H1 (cell line): ENCODE measurements around the gene ARID4B. TPM values are rescaled to one million over a fixed set of nuclear protein-coding genes. Genes with fewer than 3 reads are reported as not detected.

Experiments
- CTCF ChIA-PET: fragments of 300-600 bp; sonication (Branson Sonifier 250); formaldehyde crosslinking; loops from one replicate; lab custom pipeline; 2021; ENCODE audit not compliant: partially characterized antibody; lab: Charles Lee
- POLR2A ChIA-PET: fragments of 300-600 bp; sonication (Branson Sonifier 250); formaldehyde crosslinking; loops from one replicate; lab custom pipeline; 2021; ENCODE audit warnings: inconsistent platforms; ENCODE audit not compliant: partially characterized antibody; lab: Charles Lee
- DNase-seq, 2 experiments: peaks; one replicate each; pipeline versions ENCODE4 v3.0.0 to v3.0.0-alpha.2; 2010 to 2022; ENCODE audit warnings: low spot score in 2 of 2, low read depth in 1 of 2, mixed read lengths in 1 of 2
- FAIRE-seq: peaks from 2 replicates; lab custom pipeline; 2011; peaks lifted over from hg19 to GRCh38; lab: Jason Lieb, UNC
- H2AFZ ChIP-seq: 2 replicates; pipeline ENCODE4 v1.8.1; 2012; ENCODE audit warnings: low read length, inconsistent platforms
- H2AK5ac ChIP-seq: 2 replicates; pipeline ENCODE4 v1.6.1; 2013; ENCODE audit warnings: low read depth, low read length
- H2BK120ac ChIP-seq: replicated peaks from 2 replicates; pipeline ENCODE3; 2013; ENCODE audit warnings: low read depth, low read length, inconsistent platforms
- H2BK12ac ChIP-seq: 2 replicates; pipeline ENCODE4 v1.6.1; 2013; ENCODE audit warnings: low read depth, low read length
- H2BK15ac ChIP-seq: 2 replicates; pipeline ENCODE4 v1.6.1; 2013; ENCODE audit warnings: low read length
- H2BK20ac ChIP-seq: 2 replicates; pipeline ENCODE4 v1.6.1; 2013; ENCODE audit warnings: low read length
- H2BK5ac ChIP-seq: 2 replicates; pipeline ENCODE4 v1.6.1; 2013; ENCODE audit warnings: low read depth, low read length
- H3K14ac ChIP-seq: 2 replicates; pipeline ENCODE4 v1.6.1; 2013; ENCODE audit warnings: inconsistent platforms; ENCODE audit not compliant: insufficient read length
- H3K18ac ChIP-seq: 2 replicates; pipeline ENCODE4 v1.6.1; 2013; ENCODE audit warnings: low read length; ENCODE audit errors: extremely low read depth
- H3K23ac ChIP-seq: 2 replicates; pipeline ENCODE4 v1.6.1; 2013; ENCODE audit warnings: inconsistent platforms; ENCODE audit not compliant: insufficient read length
- H3K23me2 ChIP-seq: 2 replicates; pipeline ENCODE4 v1.6.1; 2013; ENCODE audit warnings: low read depth, low read length
- H3K27ac ChIP-seq: 2 replicates; pipeline ENCODE4 v1.6.1; 2011; ENCODE audit warnings: low read depth, low read length, inconsistent platforms
- H3K27me3 ChIP-seq, 4 experiments: replicated peaks in 1 of 4; 1 replicate in 1 of 4; 2 replicates in 3 of 4; pipeline versions ENCODE4 v1.6.1 to v1.8.1; 2011 to 2013; ENCODE audit warnings: low read length in 3 of 4, mild to moderate bottlenecking in 3 of 4, inconsistent platforms in 2 of 4, mixed read lengths in 2 of 4, moderate library complexity in 1 of 4; ENCODE audit not compliant: control insufficient read depth in 3 of 4, insufficient read depth in 3 of 4; ENCODE audit errors: extremely low read depth in 1 of 4
- H3K36me3 ChIP-seq, 4 experiments: 2 replicates each; pipeline versions ENCODE4 v1.6.1 to v1.8.1; 2011 to 2013; ENCODE audit warnings: mild to moderate bottlenecking in 4 of 4, low read length in 3 of 4, moderate library complexity in 2 of 4, control low read depth in 1 of 4, inconsistent platforms in 1 of 4; ENCODE audit not compliant: insufficient read depth in 4 of 4, control insufficient read depth in 2 of 4
- H3K4ac ChIP-seq: replicated peaks from 2 replicates; pipeline ENCODE3; 2013; ENCODE audit warnings: low read length, low read depth, mixed read lengths, inconsistent platforms; ENCODE audit not compliant: insufficient read length
- H3K4me1 ChIP-seq, 4 experiments: replicated peaks in 1 of 4; 1 replicate in 1 of 4; 2 replicates in 3 of 4; pipeline versions ENCODE4 v1.6.1 to v1.8.1; 2011 to 2013; ENCODE audit warnings: low read length in 3 of 4, inconsistent platforms in 2 of 4, mixed read lengths in 1 of 4; ENCODE audit not compliant: insufficient read depth in 4 of 4, control insufficient read depth in 3 of 4
- H3K4me2 ChIP-seq, 2 experiments: 2 replicates each; pipeline versions ENCODE4 v1.6.1 to v1.8.1; 2011 to 2013; ENCODE audit warnings: low read depth in 2 of 2, low read length in 2 of 2, control low read depth in 1 of 2, inconsistent platforms in 1 of 2, mild to moderate bottlenecking in 1 of 2; ENCODE audit not compliant: insufficient read depth in 1 of 2
- H3K4me3 ChIP-seq, 4 experiments: fragments of 200-600, 300-600 bp in 1 of 4; sonication (generic), shearing (Covaris generic), sonication (Bioruptor Twin) in 1 of 4; 2 replicates each; pipeline versions ENCODE4 v1.5.1 to v1.8.1; 2011 to 2016; ENCODE audit warnings: low read length in 4 of 4, low read depth in 3 of 4, control low read depth in 2 of 4, inconsistent platforms in 2 of 4, mild to moderate bottlenecking in 2 of 4, mixed read lengths in 1 of 4, moderate library complexity in 1 of 4; ENCODE audit not compliant: insufficient read depth in 2 of 4; ENCODE audit errors: extremely low read depth in 1 of 4
- H3K56ac ChIP-seq: replicated peaks from 2 replicates; pipeline ENCODE3; 2013; ENCODE audit warnings: low read depth, mild to moderate bottlenecking, mixed read lengths, low read length, inconsistent platforms; ENCODE audit not compliant: insufficient read length
- H3K79me1 ChIP-seq: 2 replicates; pipeline ENCODE4 v1.6.1; 2013; ENCODE audit warnings: low read depth, low read length, control low read depth
- H3K79me2 ChIP-seq, 2 experiments: 2 replicates each; pipeline versions ENCODE4 v1.6.1 to v1.8.1; 2012 to 2013; ENCODE audit warnings: low read length in 2 of 2, mild to moderate bottlenecking in 2 of 2, inconsistent platforms in 1 of 2; ENCODE audit not compliant: insufficient read depth in 2 of 2, control insufficient read depth in 1 of 2
- H3K9ac ChIP-seq, 4 experiments: replicated peaks in 1 of 4; 1 replicate in 1 of 4; 2 replicates in 3 of 4; pipeline versions ENCODE4 v1.6.1 to v1.8.1; 2011 to 2013; ENCODE audit warnings: low read depth in 3 of 4, low read length in 3 of 4, control low read depth in 2 of 4, mild to moderate bottlenecking in 2 of 4, moderate library complexity in 2 of 4, inconsistent platforms in 1 of 4; ENCODE audit errors: extremely low read depth in 1 of 4
- H3K9me3 ChIP-seq, 2 experiments: 2 replicates each; pipeline versions ENCODE4 v1.6.1 to v1.8.1; 2012 to 2013; ENCODE audit warnings: mild to moderate bottlenecking in 2 of 2, moderate library complexity in 2 of 2, control low read depth in 1 of 2, inconsistent platforms in 1 of 2, low read depth in 1 of 2, low read length in 1 of 2, mixed read lengths in 1 of 2; ENCODE audit not compliant: insufficient read depth in 2 of 2
- H4K20me1 ChIP-seq, 2 experiments: replicated peaks in 1 of 2; 2 replicates each; pipeline versions ENCODE3 to v1.8.1; 2011 to 2013; ENCODE audit warnings: inconsistent platforms in 2 of 2, low read length in 2 of 2, mild to moderate bottlenecking in 1 of 2; ENCODE audit not compliant: insufficient read depth in 2 of 2, control insufficient read depth in 1 of 2
- H4K5ac ChIP-seq: 2 replicates; pipeline ENCODE4 v1.6.1; 2013; ENCODE audit warnings: low read length, low read depth, mixed read lengths, inconsistent platforms; ENCODE audit not compliant: insufficient read length
- H4K8ac ChIP-seq: 2 replicates; pipeline ENCODE4 v1.8.0; 2013; ENCODE audit warnings: mild to moderate bottlenecking, moderate library complexity, low read length, inconsistent platforms; ENCODE audit not compliant: insufficient read depth; ENCODE audit errors: extremely low read depth
- H4K91ac ChIP-seq: replicated peaks from 2 replicates; pipeline ENCODE3; 2013; ENCODE audit warnings: low read length, mixed read lengths, inconsistent platforms; ENCODE audit not compliant: insufficient read length
- CREB1 ChIP-seq: IDR thresholded peaks from 2 replicates; pipeline ENCODE4 v1.6.1; 2012; ENCODE audit warnings: inconsistent platforms
- HDAC6 ChIP-seq: IDR thresholded peaks from one replicate; pipeline ENCODE4 v1.7.1; 2012; ENCODE audit warnings: low read depth, mild to moderate bottlenecking, inconsistent platforms, low read length, moderate library complexity
- MAFK ChIP-seq: IDR thresholded peaks from 2 replicates; pipeline ENCODE4 v1.6.1; 2012; ENCODE audit warnings: low read depth, mild to moderate bottlenecking, improper control_type of control experiment, low read length
- NANOG ChIP-seq: IDR thresholded peaks from 2 replicates; pipeline ENCODE4 v1.6.1; 2011; ENCODE audit warnings: low read length, low read depth, mild to moderate bottlenecking, inconsistent platforms; ENCODE audit not compliant: insufficient read depth, poor library complexity, severe bottlenecking
- PHF8 ChIP-seq: fragments of 200-600 bp; sonication (generic); conservative IDR thresholded peaks from 2 replicates; pipeline ENCODE4 v1.7.1; 2012; ENCODE audit warnings: low read depth, mild to moderate bottlenecking, inconsistent platforms, low read length, moderate library complexity
- POLR2A ChIP-seq, 2 experiments: IDR thresholded peaks; 1 replicate in 1 of 2; 2 replicates in 1 of 2; pipeline ENCODE4 v1.6.1; 2011; ENCODE audit warnings: low read depth in 2 of 2, low read length in 2 of 2, mild to moderate bottlenecking in 2 of 2; ENCODE audit errors: control extremely low read depth in 1 of 2
- RAD21 ChIP-seq, 2 experiments: IDR thresholded peaks in 1 of 2; conservative IDR thresholded peaks in 1 of 2; 2 replicates each; pipeline ENCODE4 v1.6.1; 2011; ENCODE audit warnings: low read depth in 2 of 2, low read length in 2 of 2, improper control_type of control experiment in 1 of 2, inconsistent platforms in 1 of 2, mild to moderate bottlenecking in 1 of 2, moderate library complexity in 1 of 2
- RBBP5 ChIP-seq: IDR thresholded peaks from 2 replicates; pipeline ENCODE4 v1.7.1; 2012; ENCODE audit warnings: low read depth, mild to moderate bottlenecking, inconsistent platforms, low read length, moderate library complexity, borderline replicate concordance
- SRF ChIP-seq: IDR thresholded peaks from 2 replicates; pipeline ENCODE4 v1.6.1; 2011; ENCODE audit warnings: mild to moderate bottlenecking, low read depth, low read length, moderate library complexity
- YY1 ChIP-seq: IDR thresholded peaks from 2 replicates; pipeline ENCODE4 v1.6.1; 2011; ENCODE audit warnings: low read depth, mild to moderate bottlenecking, low read length
- WGBS, 2 experiments: shearing (Covaris generic) in 1 of 2; methylation state at CpG; one replicate each; pipeline versions ENCODE4 v1.1.6 to v1.1.7; 2013 to 2015; ENCODE audit warnings: low lambda C conversion rate in 2 of 2, mixed read lengths in 2 of 2, inconsistent platforms in 1 of 2, low coverage in 1 of 2, missing lambda C conversion rate in 1 of 2; ENCODE audit not compliant: insufficient replicate concordance in 2 of 2, insufficient coverage in 1 of 2, insufficient read length in 1 of 2; ENCODE audit errors: extremely low coverage in 1 of 2, missing lambda C conversion rate in 1 of 2; 5-methylcytosine and 5-hydroxymethylcytosine counted together
- polyA plus RNA-seq, 7 experiments: library from polyadenylated mRNA; depleted of rRNA in 3 of 7; stranded (reverse) in 5 of 7; unstranded in 2 of 7; fragments of >200 nt in 5 of 7; fragments of 200-250 nt in 2 of 7; gene quantifications; 1 replicate in 5 of 7; 2 replicates in 1 of 7; 4 replicates in 1 of 7; pipeline versions ENCODE4 v1.2.1 to v1.2.3, GENCODE V29; 2011 to 2013; ENCODE audit warnings: missing spikeins in 2 of 7, mixed read lengths in 2 of 7
- total RNA-seq: library from RNA; stranded (reverse); fragmentation: NEBNext Ultra II Directional; extraction: Animal tissue kit (Norgen Biotek cat#: 25700); gene quantifications from 2 replicates; pipeline ENCODE4 v1.2.1, GENCODE V29; 2021
- TF ChIP-seq, protein P1 (sequence below): IDR thresholded peaks from 2 replicates; pipeline ENCODE4 v1.6.1; 2012; ENCODE audit warnings: inconsistent platforms
- TF ChIP-seq, protein P2 (sequence below): IDR thresholded peaks from 2 replicates; pipeline ENCODE4 v1.6.1; 2011; ENCODE audit warnings: low read depth, mild to moderate bottlenecking, low read length; ENCODE audit not compliant: insufficient read depth

ARID4B gene
- total and polyA plus RNA-seq, 2 of the 8 experiments (the other 6 are each of a cell fraction or from before 2014, with no cell fraction given), result 5.1 to 28.8 TPM

DNA sequence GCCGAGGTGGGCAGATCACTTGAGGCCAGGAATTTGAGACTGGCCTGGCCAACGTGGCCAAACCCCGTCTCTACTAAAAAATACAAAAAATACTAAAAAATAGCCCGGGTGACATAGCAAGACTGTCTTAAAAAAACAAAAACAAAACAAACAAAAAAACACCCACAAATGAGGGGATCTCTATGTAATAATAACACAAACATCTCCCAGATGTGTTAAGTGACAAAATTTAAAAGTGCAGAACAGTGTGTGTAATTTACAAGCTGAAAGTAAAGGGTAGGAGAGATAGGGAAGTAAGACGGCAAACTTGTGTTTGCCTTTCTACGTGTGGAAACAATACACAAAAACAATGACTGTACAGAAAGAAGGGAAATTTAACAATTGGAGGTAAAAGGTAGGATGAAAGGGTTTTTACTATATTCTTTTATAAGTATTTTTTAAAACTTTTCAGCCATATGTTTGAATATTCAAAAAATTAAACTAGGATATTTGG is 36.3 kb downstream of the ARID4B start:
- Histone ChIP-seq H4K91ac (no peak overlapping the region), H3K27ac (no peak overlapping the region), H3K4ac (no peak overlapping the region), H2BK5ac (no peak overlapping the region), H3K14ac (no peak overlapping the region), H3K56ac (no peak overlapping the region), H3K79me2 (peaks cover 28 to 98% of the 10 kb centered on the region in 2 experiments), H2AFZ (no peak overlapping the region), H2BK12ac (no peak overlapping the region), H3K23me2 (no peaks in the 10 kb centered on the region), H3K9ac (no peak overlapping the region), H2BK15ac (no peak overlapping the region), H4K20me1 (peaks cover 7 to 20% of the 10 kb centered on the region in 2 experiments), H3K27me3 (no peaks in the 10 kb centered on the region), H2BK20ac (no peak overlapping the region), H3K4me2 (no peak overlapping the region), H3K23ac (no peak overlapping the region), H4K8ac (no peak overlapping the region), H3K36me3 (no peaks in the 10 kb centered on the region; a peak in 1 of 8 replicates), H4K5ac (no peak overlapping the region), H3K4me1 (peaks cover 0 to 7% (median 1%) of the 10 kb centered on the region in 4 experiments; a peak in 4 of 7 replicates), H2BK120ac (no peak overlapping the region), H3K9me3 (0 out of 4 replicates have a peak, but pooled peaks cover 0 to 5% of the 10 kb centered on the region in 2 experiments), H3K18ac (no peak overlapping the region), H3K79me1 (no peaks in the 10 kb centered on the region; the same call in 1 of the 2 replicates), H3K4me3 (no peak overlapping the region), H2AK5ac (no peak overlapping the region)
- TF ChIP-seq YY1 (no peak), SRF (no peak), RAD21 (IDR thresholded peaks at IDR 0.05 in 1 of 2, conservative IDR thresholded peaks at IDR 0.05 in 1 of 2; ENCODE audit: low read depth in 2 of 2, low read length in 2 of 2) (no peak), RBBP5 (no peak), PHF8 (no peak), MAFK (no peak), HDAC6 (no peak), CREB1 (no peak), NANOG (no peak), POLR2A (IDR thresholded peaks at IDR 0.05; ENCODE audit: control extremely low read depth in 1 of 2, low read depth in 2 of 2, low read length in 2 of 2) (no peak)
- TF ChIP-seq, protein P1, sequence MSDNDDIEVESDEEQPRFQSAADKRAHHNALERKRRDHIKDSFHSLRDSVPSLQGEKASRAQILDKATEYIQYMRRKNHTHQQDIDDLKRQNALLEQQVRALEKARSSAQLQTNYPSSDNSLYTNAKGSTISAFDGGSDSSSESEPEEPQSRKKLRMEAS, result no peak
- TF ChIP-seq, protein P2, sequence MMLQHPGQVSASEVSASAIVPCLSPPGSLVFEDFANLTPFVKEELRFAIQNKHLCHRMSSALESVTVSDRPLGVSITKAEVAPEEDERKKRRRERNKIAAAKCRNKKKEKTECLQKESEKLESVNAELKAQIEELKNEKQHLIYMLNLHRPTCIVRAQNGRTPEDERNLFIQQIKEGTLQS, result no peak
- ChIA-PET POLR2A (no interaction called here), CTCF (interaction anchor here (1.0 kb wide), 1 partner anchor 125 kb away, joined by 3 read pairs; no protein-coding TSS in a partner anchor)
- no peak for DNase-seq
- WGBS, 2 experiments, result 96% methylated on average over 6 of the region's 6 CpGs; no CpG with 5 or more reads in 1 of the 2 experiments
- no peak for FAIRE-seq
